HG02623 (cell line): Measurements from ENCODE around the gene USP20.
A peak's percentile ranks its signal among the peaks of the same experiment; 100 is the strongest.
"Not testable (repeated sequence)": the region's sequence is repeated elsewhere in the genome, so short reads cannot be mapped to it uniquely, and the experiment has no call there.

Source experiments
- ATAC-seq: cut with Tn5 transposase; IDR thresholded peaks from one replicate; pipeline ENCODE4 v1.9.1; 2021; ENCODE audit warnings: moderate library complexity; ENCODE audit not compliant: unreplicated experiment

The USP20 gene

GRCh38 chr9:129835128-129835859 lies at the start of gene USP20, which contains the start of gene C9orf78:
Gene USP20, plus strand, starts transcription at chr9:129835458. Its CDS starts 17,098 bp downstream, at chr9:129852556.
Gene C9orf78, minus strand, starts transcription at chr9:129835275. Its CDS starts 54 bp downstream, at chr9:129835221.
- ATAC-seq = peak; percentile 82

- ATAC-seq = no peak
These were observed 49.4 kb upstream of the USP20 start for GRCh38 chr9:129785866-129786265.

- no peak for ATAC-seq
These were observed 48.8 kb upstream of the USP20 start for GRCh38 chr9:129786481-129786880.

- no peak for ATAC-seq
These were observed 40.7 kb upstream of the USP20 start for GRCh38 chr9:129794549-129794948.

GRCh38 chr9:129796029-129796428 lies 39.2 kb upstream of the USP20 start:
- ATAC-seq = not testable (repeated sequence)

GRCh38 chr9:129798973-129799372 lies 36.3 kb upstream of the USP20 start:
- no peak for ATAC-seq

GRCh38 chr9:129801504-129801903 lies 33.8 kb upstream of the USP20 start:
- ATAC-seq = no peak

- ATAC-seq = peak; percentile 77
These were observed 32.2 kb upstream of the USP20 start, which contains the start of gene TOR1B for GRCh38 chr9:129802833-129803675. Gene TOR1B, plus strand, starts transcription at chr9:129803184. Its CDS starts 29 bp downstream, at chr9:129803213.

- no peak for ATAC-seq
These were observed 31.6 kb upstream of the USP20 start for GRCh38 chr9:129803676-129804060.

GRCh38 chr9:129806061-129806460 lies 29.2 kb upstream of the USP20 start:
- ATAC-seq = no peak

- ATAC-seq = no peak
These were observed 25.9 kb upstream of the USP20 start for GRCh38 chr9:129809346-129809745.

GRCh38 chr9:129810116-129810515 lies 25.1 kb upstream of the USP20 start:
- ATAC-seq = no peak

- no peak for ATAC-seq
These were observed 24.5 kb upstream of the USP20 start for GRCh38 chr9:129810788-129811187.

- ATAC-seq = no peak
These were observed 23.3 kb upstream of the USP20 start for GRCh38 chr9:129811967-129812363.

- ATAC-seq = no peak
These were observed 22.9 kb upstream of the USP20 start for GRCh38 chr9:129812385-129812784.

GRCh38 chr9:129813661-129814060 lies 21.6 kb upstream of the USP20 start:
- no peak for ATAC-seq

- no peak for ATAC-seq
These were observed 20.6 kb upstream of the USP20 start for GRCh38 chr9:129814432-129815223.

GRCh38 chr9:129815278-129815677 lies 20.0 kb upstream of the USP20 start:
- ATAC-seq = no peak

- no peak for ATAC-seq
These were observed 18.5 kb upstream of the USP20 start for GRCh38 chr9:129816501-129817435.
